Spleen (tissue), 11 donors: Measurements from ENCODE around the gene MYMX. TPM values are rescaled to one million over a fixed set of nuclear protein-coding genes. Genes with fewer than 3 reads are reported as not detected.

Experiments used
- DNase-seq: peaks from one replicate; pipeline ENCODE4 v3.0.0-alpha.2; 2020
- H3K27ac ChIP-seq, 8 donors: fragments of 200-600 bp; sonication (generic) in 7 of 8; 1 replicate in 4 of 8; 2 replicates in 4 of 8; pipeline versions ENCODE4 v1.5.0 to v1.8.0; 2016 to 2021; ENCODE audit warnings: inconsistent platforms in 4 of 8, mild to moderate bottlenecking in 4 of 8, moderate library complexity in 1 of 8
- H3K27me3 ChIP-seq, 7 donors: fragments of 200-600 bp; sonication (generic) in 6 of 7; replicated peaks in 1 of 7; 1 replicate in 4 of 7; 2 replicates in 3 of 7; pipeline versions ENCODE4 v1.5.0 to v1.8.0; 2016 to 2021; ENCODE audit warnings: inconsistent platforms in 3 of 7, mild to moderate bottlenecking in 1 of 7
- H3K36me3 ChIP-seq, 6 donors: fragments of 200-600 bp; sonication (generic) in 5 of 6; 1 replicate in 4 of 6; 2 replicates in 2 of 6; pipeline versions ENCODE4 v1.5.0 to v1.8.0; 2016 to 2021; ENCODE audit warnings: inconsistent platforms in 2 of 6
- H3K4me1 ChIP-seq, 6 donors: fragments of 200-600 bp; sonication (generic) in 5 of 6; 1 replicate in 3 of 6; 2 replicates in 3 of 6; pipeline versions ENCODE4 v1.5.0 to v1.8.0; 2016 to 2021; ENCODE audit warnings: inconsistent platforms in 3 of 6
- H3K4me3 ChIP-seq, 8 donors: fragments of 200-600 bp; sonication (generic) in 7 of 8; 1 replicate in 4 of 8; 2 replicates in 4 of 8; pipeline versions ENCODE4 v1.5.0 to v1.8.0; 2016 to 2021; ENCODE audit warnings: inconsistent platforms in 4 of 8, mild to moderate bottlenecking in 4 of 8, moderate library complexity in 2 of 8
- H3K9me3 ChIP-seq, 8 donors: fragments of 200-600 bp; sonication (generic) in 7 of 8; 1 replicate in 4 of 8; 2 replicates in 4 of 8; pipeline versions ENCODE4 v1.5.0 to v1.8.0; 2016 to 2021; ENCODE audit warnings: inconsistent platforms in 4 of 8
- CTCF ChIP-seq, 11 experiments: fragments of 200-600 bp in 7 of 11; fragments of 450-650 bp in 4 of 11; sonication (generic) in 4 of 11; IDR thresholded peaks in 8 of 11; conservative IDR thresholded peaks in 3 of 11; 1 replicate in 7 of 11; 2 replicates in 4 of 11; pipeline versions ENCODE4 v1.4.0 to v1.8.0; 2016 to 2021; ENCODE audit warnings: antibody characterized with exemption in 11 of 11, inconsistent platforms in 4 of 11, mild to moderate bottlenecking in 1 of 11
- POLR2A ChIP-seq, 3 donors: fragments of 450-650 bp; IDR thresholded peaks; one replicate each; pipeline ENCODE4 v1.5.1; 2017; ENCODE audit warnings: antibody characterized with exemption in 3 of 3, mild to moderate bottlenecking in 1 of 3
- POLR2AphosphoS5 ChIP-seq, 3 donors: sonication (generic); formaldehyde crosslinking; IDR thresholded peaks; one replicate each; pipeline ENCODE4 v1.5.1; 2017; ENCODE audit warnings: antibody characterized with exemption in 3 of 3
- WGBS, 5 donors: extraction: QIAGEN DNeasy Blood & Tissue Kit in 3 of 5; methylation state at CpG; one replicate each; pipeline versions ENCODE4 v1.1.5 to v1.1.7; 2013 to 2018; 5-methylcytosine and 5-hydroxymethylcytosine counted together
- intact Hi-C: fragments of 100-400 bp; cut with DNase I; formaldehyde crosslinking; loops from one replicate; pipeline ENCODE4 v1.15.0; 2023; ENCODE audit warnings: low total_unique reads
- polyA plus RNA-seq, 3 donors: library from polyadenylated mRNA; stranded (reverse); fragments of 200-250 nt; gene quantifications; one replicate each; pipeline ENCODE4 v1.2.1, GENCODE V29; 2013
- total RNA-seq, 7 donors: library from RNA; depleted of rRNA in 3 of 7; stranded (reverse); fragments of >200 nt in 3 of 7; fragmentation: NEBNext Ultra II Directional in 4 of 7; extraction: Animal tissue kit (Norgen Biotek cat#: 25700) in 4 of 7; gene quantifications; one replicate each; pipeline versions ENCODE4 v1.1.0 to v1.2.1, GENCODE V29; 2016 to 2021
- donor health status: healthy with polysubstance abuse.
- donor health status: DM: no; HTN: no; CAD: no; lungs with moderate emphysema.
- donor health status: DM: no; HTN: no; CAD: no.
- donor health status: Bipolar disorder and iron deficiency.
- donor health status: healthy.
- donor health status: DM: no; HTN: no; CAD: no.
- donor health status: DM: yes; HTN: yes; CAD: no.

The MYMX gene
- total and polyA plus RNA-seq, 10 donors = 0.34 to 1.5 (median 0.87) TPM; not detected in 2

GRCh38 chr6:44237021-44237812 is 20.5 kb downstream of the MYMX start:
- 30 to 39% (median 31%) methylated on average over 17 to 22 of the region's 22 CpGs for WGBS, 5 donors
- intact Hi-C loops = loop anchor here (10.0 kb wide), 2 partner anchors 62 to 142 kb away; no protein-coding TSS in a partner anchor
- H3K9me3 ChIP-seq = no peaks in the 10 kb centered on the region
- H3K36me3 ChIP-seq = peaks cover 0 to 10% (median 0%) of the 10 kb centered on the region in 6 donors
- TF ChIP-seq POLR2A (IDR thresholded peaks at IDR 0.05) (peak in 1 of 3 donors; percentile 1), POLR2AphosphoS5 (IDR thresholded peaks at IDR 0.05) (peak in 1 of 3 donors; percentile 10), CTCF (IDR thresholded peaks at IDR 0.05 in 8 of 11, conservative IDR thresholded peaks at IDR 0.05 in 3 of 11) (no peak)
- H3K4me3 ChIP-seq = peak overlapping the region; percentile 34 to 79 (median 50)
- peaks cover 9 to 61% (median 26%) of the 10 kb centered on the region in 6 donors for H3K4me1 ChIP-seq
- peak overlapping the region; percentile 84 to 97 (median 94) for H3K27ac ChIP-seq
- DNase-seq = peak; percentile 92
- no peaks in the 10 kb centered on the region for H3K27me3 ChIP-seq

- peak overlapping the region; percentile 84 to 97 (median 94) for H3K27ac ChIP-seq
- peaks cover 9 to 59% (median 26%) of the 10 kb centered on the region in 6 donors for H3K4me1 ChIP-seq
- 2 to 7% (median 3%) methylated on average over 17 to 42 of the region's 42 CpGs for WGBS, 5 donors
- peak; percentile 86 to 95 (median 88) for TF ChIP-seq POLR2AphosphoS5 (IDR thresholded peaks at IDR 0.05)
- TF ChIP-seq POLR2A (IDR thresholded peaks at IDR 0.05) = peak in 2 of 3 donors; percentile 5 to 9
- peak; percentile 94 to 99 (median 98) for TF ChIP-seq CTCF (IDR thresholded peaks at IDR 0.05 in 8 of 11, conservative IDR thresholded peaks at IDR 0.05 in 3 of 11)
- H3K4me3 ChIP-seq = peak overlapping the region; percentile 34 to 79 (median 50)
- peak; percentile 96 for DNase-seq
- intact Hi-C loops = loop anchor here (10.0 kb wide), 2 partner anchors 63 to 143 kb away; no protein-coding TSS in a partner anchor
- no peaks in the 10 kb centered on the region for H3K27me3 ChIP-seq
- no peaks in the 10 kb centered on the region for H3K9me3 ChIP-seq
- peaks cover 0 to 3% (median 0%) of the 10 kb centered on the region in 6 donors for H3K36me3 ChIP-seq
These were observed 21.2 kb downstream of the MYMX start for GRCh38 chr6:44237813-44238433.

- WGBS, 5 donors = 85 to 89% (median 87%) methylated on average over 7 of the region's 7 CpGs
- intact Hi-C loops = loop anchor here (10.0 kb wide), 2 partner anchors 64 to 144 kb away; no protein-coding TSS in a partner anchor
- Histone ChIP-seq H3K27me3 (no peaks in the 10 kb centered on the region), H3K4me1 (peaks cover 9 to 50% (median 23%) of the 10 kb centered on the region in 6 donors), H3K36me3 (no peaks in the 10 kb centered on the region), H3K27ac (peak overlapping the region in 1 of 8 donors; percentile 93), H3K4me3 (no peak overlapping the region), H3K9me3 (no peaks in the 10 kb centered on the region)
- no peak for TF ChIP-seq CTCF (IDR thresholded peaks at IDR 0.05 in 8 of 11, conservative IDR thresholded peaks at IDR 0.05 in 3 of 11)
- no peak for TF ChIP-seq POLR2A (IDR thresholded peaks at IDR 0.05)
- TF ChIP-seq POLR2AphosphoS5 (IDR thresholded peaks at IDR 0.05) = no peak
- peak; percentile 28 for DNase-seq
These were observed 22.1 kb downstream of the MYMX start for GRCh38 chr6:44238687-44239350.
